ENCODE measurements around the gene WDR43.

Gene WDR43

GRCh38 chr2:28894470-28895188 is at the start of gene WDR43:
TSS of gene WDR43 (plus strand) at chr2:28894667. CDS start at chr2:28894699, 32 bp downstream.
- DNase-seq = peak; percentile 97

GRCh38 chr2:28855193-28855592 is 39.3 kb upstream of the WDR43 start:
- DNase-seq = no peak

GRCh38 chr2:28855977-28856376 is 38.5 kb upstream of the WDR43 start:
- no peak for DNase-seq

- DNase-seq = no peak
Observed at GRCh38 chr2:28868611-28869010, 25.9 kb upstream of the WDR43 start.

- DNase-seq = no peak
Observed at GRCh38 chr2:28869494-28870145, 24.8 kb upstream of the WDR43 start.

GRCh38 chr2:28870146-28870891 is 24.1 kb upstream of the WDR43 start, which contains the start of gene TRMT61B:
TSS of gene TRMT61B (minus strand) at chr2:28870309. CDS start at chr2:28870277, 32 bp downstream.
- DNase-seq = peak; percentile 99

- DNase-seq = no peak
Observed at GRCh38 chr2:28871620-28872019, 22.8 kb upstream of the WDR43 start.

- DNase-seq = no peak
Observed at GRCh38 chr2:28880193-28880592, 14.3 kb upstream of the WDR43 start.

- DNase-seq = no peak
Observed at GRCh38 chr2:28893488-28893887, 979 bp upstream of the WDR43 start.

GRCh38 chr2:28895189-28895893 is 874 bp downstream of the WDR43 start:
- peak; percentile 63 for DNase-seq

- DNase-seq = no peak
Observed at GRCh38 chr2:28896906-28897305, 2.4 kb downstream of the WDR43 start.

GRCh38 chr2:28898048-28898447 is 3.6 kb downstream of the WDR43 start:
- DNase-seq = no peak

- DNase-seq = no peak
Observed at GRCh38 chr2:28901202-28901601, 6.7 kb downstream of the WDR43 start.

- no peak for DNase-seq
Observed at GRCh38 chr2:28901841-28902240, 7.4 kb downstream of the WDR43 start.

- DNase-seq = no peak
Observed at GRCh38 chr2:28902584-28902983, 8.1 kb downstream of the WDR43 start.

GRCh38 chr2:28904295-28904694 is 9.8 kb downstream of the WDR43 start:
- DNase-seq = no peak

GRCh38 chr2:28904802-28905457 is 10.5 kb downstream of the WDR43 start:
- no peak for DNase-seq

GRCh38 chr2:28905533-28905932 is 11.1 kb downstream of the WDR43 start:
- DNase-seq = no peak

GRCh38 chr2:28906376-28906775 is 11.9 kb downstream of the WDR43 start:
- DNase-seq = no peak

GRCh38 chr2:28906821-28907220 is 12.4 kb downstream of the WDR43 start:
- no peak for DNase-seq

GRCh38 chr2:28908172-28908571 is 13.7 kb downstream of the WDR43 start:
- no peak for DNase-seq

GRCh38 chr2:28909655-28910353 is 15.3 kb downstream of the WDR43 start:
- DNase-seq = no peak
